Measurements from ENCODE around the gene LRP8.

DNA sequence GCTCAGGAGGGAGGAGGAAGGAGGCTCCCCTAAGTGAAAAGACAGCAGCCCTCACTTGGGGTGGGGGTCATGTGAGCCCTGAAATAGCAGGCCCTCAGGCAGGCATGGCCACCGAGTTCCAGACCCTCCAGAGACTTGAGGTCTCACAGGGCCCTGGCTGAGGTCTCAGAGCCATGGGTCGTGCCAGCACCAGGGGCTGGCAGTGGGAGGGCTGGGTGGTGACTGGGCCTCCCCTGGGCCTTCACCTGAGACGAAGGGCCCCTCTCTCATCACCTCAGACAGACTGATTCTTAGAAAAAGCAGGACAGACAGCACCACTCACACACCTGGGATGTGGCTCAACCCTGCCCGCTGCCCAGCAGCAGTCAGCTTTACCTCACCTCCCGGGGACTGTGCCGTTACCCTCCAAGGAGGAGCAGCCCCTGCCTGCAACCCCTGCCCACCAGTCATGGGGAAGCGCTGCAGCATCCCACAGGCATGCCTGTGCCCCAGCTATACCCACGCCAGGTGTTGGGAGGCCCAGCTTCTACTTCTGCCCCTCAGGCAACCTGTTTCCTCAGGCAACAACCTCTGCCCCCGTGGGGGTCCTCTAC is 42.6 kb upstream of the LRP8 start:
- TF ChIP-seq, protein P1, sequence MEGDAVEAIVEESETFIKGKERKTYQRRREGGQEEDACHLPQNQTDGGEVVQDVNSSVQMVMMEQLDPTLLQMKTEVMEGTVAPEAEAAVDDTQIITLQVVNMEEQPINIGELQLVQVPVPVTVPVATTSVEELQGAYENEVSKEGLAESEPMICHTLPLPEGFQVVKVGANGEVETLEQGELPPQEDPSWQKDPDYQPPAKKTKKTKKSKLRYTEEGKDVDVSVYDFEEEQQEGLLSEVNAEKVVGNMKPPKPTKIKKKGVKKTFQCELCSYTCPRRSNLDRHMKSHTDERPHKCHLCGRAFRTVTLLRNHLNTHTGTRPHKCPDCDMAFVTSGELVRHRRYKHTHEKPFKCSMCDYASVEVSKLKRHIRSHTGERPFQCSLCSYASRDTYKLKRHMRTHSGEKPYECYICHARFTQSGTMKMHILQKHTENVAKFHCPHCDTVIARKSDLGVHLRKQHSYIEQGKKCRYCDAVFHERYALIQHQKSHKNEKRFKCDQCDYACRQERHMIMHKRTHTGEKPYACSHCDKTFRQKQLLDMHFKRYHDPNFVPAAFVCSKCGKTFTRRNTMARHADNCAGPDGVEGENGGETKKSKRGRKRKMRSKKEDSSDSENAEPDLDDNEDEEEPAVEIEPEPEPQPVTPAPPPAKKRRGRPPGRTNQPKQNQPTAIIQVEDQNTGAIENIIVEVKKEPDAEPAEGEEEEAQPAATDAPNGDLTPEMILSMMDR (IDR thresholded peaks at IDR 0.05), result no peak
- no peak for TF ChIP-seq EZH2 (IDR thresholded peaks at IDR 0.05; ENCODE audit: borderline replicate concordance, insufficient read depth, low read depth, low read length, poor library complexity, severe bottlenecking)

All from B cell (primary cell).